HEK293T (cell line): ENCODE results near the gene CPNE4.

Source experiments
- ARNT ChIP-seq: fragments of 450-650 bp; IDR thresholded peaks from 2 replicates; pipeline ENCODE4 v1.6.1; 2017; ENCODE audit warnings: mild to moderate bottlenecking
- ELF4 ChIP-seq: fragments of 450-650 bp; IDR thresholded peaks from 2 replicates; pipeline ENCODE4 v1.6.1; 2017; ENCODE audit warnings: antibody characterized with exemption
- FOXA1 ChIP-seq: fragments of 450-650 bp; IDR thresholded peaks from 2 replicates; pipeline ENCODE4 v1.6.1; 2016; ENCODE audit warnings: mild to moderate bottlenecking
- FOXK2 ChIP-seq: fragments of 450-650 bp; IDR thresholded peaks from 2 replicates; pipeline ENCODE4 v1.6.1; 2016; ENCODE audit warnings: mild to moderate bottlenecking
- FOXM1 ChIP-seq: fragments of 450-650 bp; IDR thresholded peaks from 2 replicates; pipeline ENCODE4 v1.6.1; 2017; ENCODE audit warnings: mild to moderate bottlenecking, borderline replicate concordance
- LEF1 ChIP-seq: fragments of 450-650 bp; IDR thresholded peaks from 2 replicates; pipeline ENCODE4 v1.6.1; 2017; ENCODE audit warnings: mild to moderate bottlenecking, borderline replicate concordance
- SUZ12 ChIP-seq: fragments of 450-650 bp; IDR thresholded peaks from 2 replicates; pipeline ENCODE4 v1.6.1; 2016; ENCODE audit warnings: mild to moderate bottlenecking

GRCh38 chr3:131976448-131976847 is 58.4 kb downstream of the CPNE4 start:
- TF ChIP-seq FOXM1 (no peak), FOXK2 (no peak), LEF1 (no peak), SUZ12 (no peak), ELF4 (no peak), FOXA1 (no peak), ARNT (no peak)
